Limb (tissue), 2 donors: ENCODE data around the gene PNMA5.

ENCODE experiments used
- DNase-seq, 2 donors: peaks; one replicate each; pipeline ENCODE4 v3.0.0-alpha.2; 2016; ENCODE audit errors: extremely low spot score in 2 of 2

Gene PNMA5

GRCh38 chrX:152958524-152959465, 35.1 kb downstream of the PNMA5 start:
- DNase-seq, result peak; percentile 82 to 94

GRCh38 chrX:152958047-152958446, 35.9 kb downstream of the PNMA5 start:
- DNase-seq, result no peak

GRCh38 chrX:152950786-152951185, 43.1 kb downstream of the PNMA5 start:
- DNase-seq, result no peak

GRCh38 chrX:152949114-152949513, 44.8 kb downstream of the PNMA5 start:
- DNase-seq, result no peak

GRCh38 chrX:152946681-152947080, 47.2 kb downstream of the PNMA5 start:
- no peak for DNase-seq

- DNase-seq, result no peak
These were observed 48.6 kb downstream of the PNMA5 start for GRCh38 chrX:152945021-152945979.

- DNase-seq, result no peak
These were observed 50.1 kb downstream of the PNMA5 start for GRCh38 chrX:152943826-152944225.

- no peak for DNase-seq
These were observed 51.9 kb downstream of the PNMA5 start for GRCh38 chrX:152942077-152942442.

- DNase-seq, result peak; percentile 90 to 93
These were observed 52.4 kb downstream of the PNMA5 start for GRCh38 chrX:152941328-152942076.
